GM21723 (cell line): ENCODE results near the gene CLTB.
A peak's percentile ranks its signal among the peaks of the same experiment; 100 is the strongest.

ENCODE experiments used
- ATAC-seq: cut with Tn5 transposase; IDR thresholded peaks from one replicate; pipeline ENCODE4 v1.9.1; 2021; ENCODE audit warnings: mild to moderate bottlenecking, moderate library complexity; ENCODE audit not compliant: unreplicated experiment

CLTB gene

DNA sequence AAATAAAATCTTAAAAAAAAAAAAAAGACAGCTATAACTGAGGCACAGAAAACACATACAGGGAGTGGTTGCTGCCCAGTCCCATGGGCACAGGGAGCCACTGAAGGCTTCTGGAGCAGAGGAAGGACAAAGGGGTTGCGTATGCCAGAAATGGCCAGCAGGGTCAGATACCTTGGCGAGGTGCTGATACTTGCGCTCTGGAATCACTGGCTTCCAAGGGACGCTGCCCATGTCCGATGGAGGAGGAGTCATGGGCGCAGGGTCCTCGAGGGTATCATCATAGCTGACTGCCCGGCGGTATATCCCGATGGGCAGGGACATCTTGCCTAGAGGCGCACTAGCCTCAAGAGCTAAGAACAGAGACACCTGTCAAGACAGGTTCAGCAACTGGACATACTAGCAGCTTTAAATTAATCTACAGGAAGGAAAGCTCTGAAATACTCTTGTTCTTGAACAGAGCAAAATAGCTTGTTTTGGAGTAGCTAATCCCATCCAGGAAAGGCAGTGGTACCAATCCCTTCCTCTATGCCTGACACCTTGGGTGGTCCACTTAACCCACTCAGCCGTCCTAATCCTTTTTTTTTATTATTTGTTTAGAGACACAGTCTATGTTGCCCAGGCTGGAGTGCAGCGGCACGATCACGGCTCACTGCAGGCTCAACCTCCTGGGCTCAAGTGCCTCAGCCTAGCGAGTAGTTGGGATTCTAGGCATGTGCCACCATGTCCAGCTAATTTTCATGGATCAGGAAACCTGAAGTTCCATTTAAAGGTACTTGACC lies 60.8 kb downstream of the CLTB start:
- no peak for ATAC-seq

DNA sequence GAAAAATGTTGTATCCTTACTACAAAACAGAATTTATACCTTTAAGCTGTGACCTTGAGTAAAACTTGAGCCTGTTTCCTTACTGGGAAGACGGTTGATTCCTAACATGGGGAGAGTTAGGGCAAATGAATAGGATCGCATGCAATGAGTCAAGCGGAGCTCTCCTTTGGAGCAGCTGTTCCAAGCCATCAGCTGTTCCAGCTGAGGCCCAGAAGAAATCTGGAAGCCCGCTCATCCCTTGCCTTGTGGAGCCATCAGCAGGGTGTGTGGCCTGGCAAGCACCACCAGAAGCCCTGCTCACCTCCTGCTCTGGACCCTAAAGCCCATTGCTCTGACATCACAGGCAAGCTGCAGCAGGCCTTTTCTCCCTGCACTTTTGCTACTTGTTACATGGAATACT lies 62.8 kb downstream of the CLTB start:
- no peak for ATAC-seq

DNA sequence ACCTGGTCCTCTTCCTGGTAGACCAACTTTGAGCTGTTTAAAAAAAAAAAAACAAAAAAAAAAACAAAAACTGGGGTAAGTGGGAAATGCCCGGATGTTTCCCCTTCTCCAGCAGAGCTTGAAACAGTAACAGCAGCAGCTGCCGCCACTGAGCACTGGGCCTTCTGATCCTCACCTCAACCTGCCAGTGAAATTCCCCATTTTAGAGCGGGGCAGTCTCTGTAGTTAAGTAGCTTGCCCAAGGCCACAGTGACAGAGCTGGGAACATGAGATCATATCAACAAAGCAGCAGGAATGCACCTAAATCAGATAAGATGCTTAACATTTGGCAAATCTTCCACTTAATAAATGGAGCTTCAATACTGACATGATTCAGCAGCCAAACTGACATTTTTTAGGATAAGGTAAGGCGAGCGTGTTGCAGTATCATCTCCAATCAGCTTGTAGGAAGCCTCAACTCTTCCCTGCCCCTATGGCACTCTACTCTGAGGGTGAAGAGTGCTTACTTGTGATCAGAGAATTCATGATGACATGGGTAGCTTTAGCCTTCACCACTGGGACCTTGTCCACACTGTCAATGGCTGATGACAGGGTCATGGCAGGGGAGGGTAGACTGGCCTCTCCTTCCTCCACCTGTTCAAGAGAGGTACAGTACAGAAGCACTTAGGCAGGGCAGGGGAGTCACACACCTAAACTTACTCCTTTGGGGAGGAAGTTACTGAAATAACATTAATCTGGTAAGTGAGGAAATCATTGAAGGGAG lies 64.0 kb downstream of the CLTB start:
- peak; percentile 65 for ATAC-seq

DNA sequence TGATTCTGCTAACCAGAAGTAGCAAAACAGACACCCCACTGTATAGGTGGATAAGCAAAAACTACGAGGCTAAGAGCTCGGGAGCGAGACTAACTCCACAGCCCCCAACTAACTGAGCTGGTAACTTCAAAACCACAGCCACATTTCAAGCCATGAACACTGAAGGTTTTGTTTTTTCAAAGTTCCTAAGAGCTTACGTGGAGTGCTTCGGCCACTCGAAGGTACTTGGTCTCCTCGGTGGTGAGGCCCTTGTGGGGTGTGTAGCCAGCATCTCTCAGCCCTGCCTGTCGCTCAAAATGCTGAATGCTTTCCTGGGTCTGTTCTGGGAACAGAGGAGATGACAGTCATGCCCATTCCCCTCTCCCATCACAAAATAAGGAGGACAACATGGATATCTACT lies 65.9 kb downstream of the CLTB start:
- ATAC-seq: no peak

DNA sequence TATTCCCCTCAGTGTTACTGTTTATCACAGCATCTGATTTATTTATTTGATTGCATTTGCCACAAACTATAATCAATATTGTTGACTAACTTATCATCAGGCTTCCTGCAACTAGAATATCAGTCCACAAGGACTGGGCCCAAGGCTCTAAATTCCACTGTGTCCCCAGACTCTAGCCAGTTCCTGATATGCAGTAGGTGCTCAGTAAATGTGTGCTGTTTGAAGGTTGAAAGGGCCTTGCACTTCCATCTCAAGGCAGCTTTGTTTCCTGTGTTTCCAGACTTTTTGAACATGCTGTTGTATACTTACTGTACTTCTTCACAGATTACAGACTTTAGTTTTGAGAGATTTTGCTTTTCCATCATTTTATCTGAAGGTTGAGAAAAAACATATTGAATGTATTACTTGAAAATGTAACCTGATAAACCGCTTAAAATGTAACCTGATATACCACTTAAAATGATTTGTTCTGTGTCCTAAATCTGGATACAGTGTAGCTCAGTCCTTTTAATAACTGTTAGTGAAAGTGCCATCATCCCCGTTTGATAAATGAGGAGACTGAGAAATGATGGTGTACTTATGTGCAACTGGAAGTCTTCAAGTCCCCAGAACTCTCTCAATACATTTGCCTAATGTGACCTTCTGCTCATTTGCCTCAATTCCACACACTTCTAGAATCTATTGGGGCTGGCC lies 73.4 kb downstream of the CLTB start:
- no peak for ATAC-seq
